Bronchial epithelial cell (primary cell): ENCODE data around the gene FHL2. TPM values are rescaled to one million over a fixed set of nuclear protein-coding genes. Genes with fewer than 3 reads are reported as not detected.

Experiments
- DNase-seq: peaks from one replicate; pipeline ENCODE4 v3.0.0-alpha.2; 2010; ENCODE audit warnings: low read depth
- FAIRE-seq: peaks from 2 replicates; lab custom pipeline; 2011; peaks lifted over from hg19 to GRCh38; lab: Jason Lieb, UNC
- H3K27me3 ChIP-seq: 2 replicates; pipeline ENCODE4 v1.5.1; 2011; ENCODE audit warnings: low read length; ENCODE audit not compliant: control insufficient read depth, insufficient read depth
- H3K36me3 ChIP-seq: 2 replicates; pipeline ENCODE4 v1.5.1; 2011; ENCODE audit warnings: low read length; ENCODE audit not compliant: control insufficient read depth, insufficient read depth
- H3K4me3 ChIP-seq: 2 replicates; pipeline ENCODE4 v1.5.1; 2011; ENCODE audit warnings: mild to moderate bottlenecking, low read depth, low read length, control low read depth
- CTCF ChIP-seq: IDR thresholded peaks from 2 replicates; pipeline ENCODE4 v1.5.1; 2011; ENCODE audit warnings: mild to moderate bottlenecking, moderate library complexity, low read length, control low read depth, inconsistent platforms; ENCODE audit not compliant: insufficient read depth, severe bottlenecking
- total RNA-seq: library from RNA; depleted of rRNA; stranded (reverse); fragments of >200 nt; gene quantifications from 2 replicates; pipeline ENCODE4 v1.2.1, GENCODE V29; 2014

The FHL2 gene
- total RNA-seq, 1 donor from 2014 or later, result 76.9 TPM

GRCh38 chr2:105400138-105400540, 1.3 kb upstream of the FHL2 start:
- TF ChIP-seq CTCF, result no peak
- no peak overlapping the region for H3K4me3 ChIP-seq
- DNase-seq (no peak), FAIRE-seq (no peak)
- H3K27me3 ChIP-seq, result no peaks in the 10 kb centered on the region
- peaks cover 3% of the 10 kb centered on the region for H3K36me3 ChIP-seq

- H3K27me3 ChIP-seq, result no peaks in the 10 kb centered on the region
- DNase-seq, result no peak
- peaks cover 5% of the 10 kb centered on the region for H3K36me3 ChIP-seq
- no peak for FAIRE-seq
- TF ChIP-seq CTCF, result no peak
- H3K4me3 ChIP-seq, result peak overlapping the region; percentile 86
Observed at GRCh38 chr2:105399207-105399861, 483 bp upstream of the FHL2 start.

- no peak for DNase-seq
- no peak for FAIRE-seq
- no peaks in the 10 kb centered on the region for H3K27me3 ChIP-seq
- H3K4me3 ChIP-seq, result peak overlapping the region; percentile 86
- peaks cover 12% of the 10 kb centered on the region for H3K36me3 ChIP-seq
- TF ChIP-seq CTCF, result no peak
Observed at GRCh38 chr2:105397953-105398335, 907 bp downstream of the FHL2 start.

- no peak for TF ChIP-seq CTCF
- Histone ChIP-seq H3K4me3 (peak overlapping the region; percentile 86), H3K27me3 (no peaks in the 10 kb centered on the region), H3K36me3 (peaks cover 12% of the 10 kb centered on the region)
- FAIRE-seq (no peak), DNase-seq (no peak)
Observed at GRCh38 chr2:105397025-105397722, 1.7 kb downstream of the FHL2 start.

- FAIRE-seq, result no peak
- H3K36me3 ChIP-seq, result peaks cover 12% of the 10 kb centered on the region
- no peaks in the 10 kb centered on the region for H3K27me3 ChIP-seq
- no peak for TF ChIP-seq CTCF
- no peak overlapping the region for H3K4me3 ChIP-seq
- DNase-seq, result peak; percentile 99
Observed at GRCh38 chr2:105396254-105397024, 2.4 kb downstream of the FHL2 start.
